ENCODE measurements around the gene CEACAM19.
"Not testable (repeated sequence)": the region's sequence is repeated elsewhere in the genome, so short reads cannot be mapped to it uniquely, and the experiment has no call there.

Gene CEACAM19

GRCh38 chr19:44671400-44671799, at the start of gene CEACAM19:
CEACAM19 (plus strand) TSS chr19:44671482; CDS start chr19:44671932, 450 bp downstream.
- no peak for ATAC-seq

- ATAC-seq = no peak
Observed at GRCh38 chr19:44623080-44623479, 48.2 kb upstream of the CEACAM19 start.

- ATAC-seq = no peak
Observed at GRCh38 chr19:44623626-44624025, 47.7 kb upstream of the CEACAM19 start.

GRCh38 chr19:44624840-44625354, 46.4 kb upstream of the CEACAM19 start:
- no peak for ATAC-seq

- ATAC-seq = not testable (repeated sequence)
Observed at GRCh38 chr19:44625637-44626036, 45.6 kb upstream of the CEACAM19 start.

GRCh38 chr19:44626048-44626624, 45.1 kb upstream of the CEACAM19 start:
- no peak for ATAC-seq

GRCh38 chr19:44627631-44628030, 43.7 kb upstream of the CEACAM19 start:
- ATAC-seq = no peak

- ATAC-seq = no peak
Observed at GRCh38 chr19:44628793-44629192, 42.5 kb upstream of the CEACAM19 start.

- not testable (repeated sequence) for ATAC-seq
Observed at GRCh38 chr19:44631611-44632010, 39.7 kb upstream of the CEACAM19 start.

- not testable (repeated sequence) for ATAC-seq
Observed at GRCh38 chr19:44634058-44634457, 37.2 kb upstream of the CEACAM19 start.

GRCh38 chr19:44634785-44635184, 36.5 kb upstream of the CEACAM19 start:
- no peak for ATAC-seq

GRCh38 chr19:44635581-44636438, 35.5 kb upstream of the CEACAM19 start:
- ATAC-seq = no peak

GRCh38 chr19:44636439-44637389, 34.6 kb upstream of the CEACAM19 start:
- no peak for ATAC-seq

- no peak for ATAC-seq
Observed at GRCh38 chr19:44637390-44637764, 33.9 kb upstream of the CEACAM19 start.

- no peak for ATAC-seq
Observed at GRCh38 chr19:44640518-44640917, 30.8 kb upstream of the CEACAM19 start.

- no peak for ATAC-seq
Observed at GRCh38 chr19:44641501-44642265, 29.6 kb upstream of the CEACAM19 start.

GRCh38 chr19:44642377-44642776, 28.9 kb upstream of the CEACAM19 start:
- no peak for ATAC-seq

GRCh38 chr19:44643605-44644401, 27.5 kb upstream of the CEACAM19 start, which contains the start of gene PVR:
PVR (plus strand) TSS chr19:44643910; CDS start chr19:44644097, 187 bp downstream.
- ATAC-seq = peak; percentile 33 to 35

GRCh38 chr19:44644402-44645016, 26.8 kb upstream of the CEACAM19 start:
- ATAC-seq = no peak

GRCh38 chr19:44645407-44646048, 25.8 kb upstream of the CEACAM19 start:
- ATAC-seq = no peak
